DND-41 (cell line): ENCODE data around the gene PHGDH.

Source experiments
- EZH2 ChIP-seq: IDR thresholded peaks from 3 replicates; pipeline ENCODE4 v1.6.1; 2012; ENCODE audit warnings: borderline replicate concordance, low read depth, mild to moderate bottlenecking, moderate library complexity, low read length, inconsistent platforms; ENCODE audit not compliant: severe bottlenecking
- TF ChIP-seq, protein P1 (sequence below): IDR thresholded peaks from 2 replicates; pipeline ENCODE4 v1.5.1; 2012; ENCODE audit warnings: borderline replicate concordance, low read length, moderate library complexity, mild to moderate bottlenecking; ENCODE audit not compliant: poor library complexity, severe bottlenecking; ENCODE audit errors: extremely low read depth

DNA sequence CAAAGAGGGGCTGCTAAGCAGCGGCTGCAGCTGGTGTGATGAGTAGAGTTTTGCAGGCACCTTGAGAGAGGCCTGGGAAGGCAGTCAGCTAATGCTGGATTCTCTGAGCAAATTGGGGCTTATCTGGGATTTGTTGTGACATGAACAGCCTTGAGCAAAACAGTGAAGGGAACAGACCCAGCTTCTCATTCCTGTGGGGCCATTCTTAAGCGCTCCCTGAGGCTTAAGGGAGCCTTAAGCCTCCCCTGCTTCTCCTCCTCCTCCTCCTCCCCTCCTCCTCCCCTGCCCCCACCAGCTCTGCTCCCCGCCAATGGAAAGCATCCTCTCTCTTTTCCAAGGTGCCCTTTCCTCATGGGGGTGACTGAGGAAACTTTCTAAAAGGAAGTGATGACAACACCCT lies 35.7 kb downstream of the PHGDH start:
- TF ChIP-seq, protein P1, sequence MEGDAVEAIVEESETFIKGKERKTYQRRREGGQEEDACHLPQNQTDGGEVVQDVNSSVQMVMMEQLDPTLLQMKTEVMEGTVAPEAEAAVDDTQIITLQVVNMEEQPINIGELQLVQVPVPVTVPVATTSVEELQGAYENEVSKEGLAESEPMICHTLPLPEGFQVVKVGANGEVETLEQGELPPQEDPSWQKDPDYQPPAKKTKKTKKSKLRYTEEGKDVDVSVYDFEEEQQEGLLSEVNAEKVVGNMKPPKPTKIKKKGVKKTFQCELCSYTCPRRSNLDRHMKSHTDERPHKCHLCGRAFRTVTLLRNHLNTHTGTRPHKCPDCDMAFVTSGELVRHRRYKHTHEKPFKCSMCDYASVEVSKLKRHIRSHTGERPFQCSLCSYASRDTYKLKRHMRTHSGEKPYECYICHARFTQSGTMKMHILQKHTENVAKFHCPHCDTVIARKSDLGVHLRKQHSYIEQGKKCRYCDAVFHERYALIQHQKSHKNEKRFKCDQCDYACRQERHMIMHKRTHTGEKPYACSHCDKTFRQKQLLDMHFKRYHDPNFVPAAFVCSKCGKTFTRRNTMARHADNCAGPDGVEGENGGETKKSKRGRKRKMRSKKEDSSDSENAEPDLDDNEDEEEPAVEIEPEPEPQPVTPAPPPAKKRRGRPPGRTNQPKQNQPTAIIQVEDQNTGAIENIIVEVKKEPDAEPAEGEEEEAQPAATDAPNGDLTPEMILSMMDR, result no peak
- no peak for TF ChIP-seq EZH2
